Measurements from ENCODE around the gene DENND2C. TPM values are rescaled to one million over a fixed set of nuclear protein-coding genes. Genes with fewer than 3 reads are reported as not detected.

DENND2C gene
- total RNA-seq, 1 experiment from 2014 or later: 3.6 TPM

- WGBS (ENCODE audit: extremely low coverage, insufficient read length, low lambda C conversion rate): no CpG with 5 or more reads among the region's 6 CpGs
- Mint-ChIP-seq H3K27ac (no peak overlapping the region), H3K4me1 (no peaks in the 10 kb centered on the region)
Measured at GRCh38 chr1:114540821-114541220, 129.0 kb downstream of the DENND2C start.

More at GRCh38 chr1:114540821-114541220, 129.0 kb downstream of the DENND2C start:
- Histone ChIP-seq H3K27ac (ENCODE audit: insufficient read length, low read depth, low read length) (no peak overlapping the region), H4K8ac (replicated peaks; ENCODE audit: insufficient read length, low read depth, low read length) (no peak overlapping the region), H2AK5ac (ENCODE audit: insufficient read length, low read length) (no peak overlapping the region), H3K23ac (ENCODE audit: insufficient read length, low read depth, low read length) (no peak overlapping the region), H3K79me1 (ENCODE audit: insufficient read depth, low read depth, low read length, poor library complexity, severe bottlenecking) (no peaks in the 10 kb centered on the region), H3K4ac (ENCODE audit: low read depth, low read length) (no peak overlapping the region), H4K5ac (ENCODE audit: insufficient read length, low read depth, low read length) (no peak overlapping the region), H3K4me2 (ENCODE audit: insufficient read depth, insufficient read length, low read length) (no peak overlapping the region), H2BK15ac (ENCODE audit: low read depth, low read length) (no peak overlapping the region), H3K9ac (ENCODE audit: extremely low read depth, insufficient read length, low read length) (no peak overlapping the region), H3K27me3 (ENCODE audit: insufficient read depth, low read length) (no peaks in the 10 kb centered on the region), H2BK120ac (ENCODE audit: low read depth, low read length, poor library complexity, severe bottlenecking) (no peak overlapping the region), H2AFZ (ENCODE audit: low read length) (no peak overlapping the region), H4K20me1 (ENCODE audit: control insufficient read depth, insufficient read depth, insufficient read length) (no peaks in the 10 kb centered on the region), H3K4me1 (ENCODE audit: insufficient read depth, low read length) (no peaks in the 10 kb centered on the region), H3K23me2 (ENCODE audit: insufficient read length, low read depth, low read length, poor library complexity, severe bottlenecking) (no peaks in the 10 kb centered on the region), H3K9me3 (ENCODE audit: control insufficient read depth, low read depth, low read length) (no peaks in the 10 kb centered on the region), H2BK20ac (ENCODE audit: low read depth, low read length, poor library complexity, severe bottlenecking) (no peak overlapping the region), H2BK5ac (ENCODE audit: insufficient read length, low read length) (no peak overlapping the region), H3K14ac (ENCODE audit: insufficient read depth, low read length) (no peak overlapping the region), H3K79me2 (ENCODE audit: insufficient read depth, low read length) (no peaks in the 10 kb centered on the region), H4K91ac (ENCODE audit: insufficient read length, low read depth, low read length) (no peak overlapping the region), H2BK12ac (ENCODE audit: insufficient read length, low read depth, low read length) (no peak overlapping the region), H3K18ac (ENCODE audit: insufficient read length, low read depth, low read length) (no peak overlapping the region), H3T11ph (ENCODE audit: low read length) (no peak overlapping the region), H3K56ac (ENCODE audit: insufficient read length, low read depth, low read length) (no peak overlapping the region)
- DNase-seq: no peak
- no peaks in the 10 kb centered on the region for H3K9me3 Mint-ChIP-seq
- no peak overlapping the region for H3K4me3 Mint-ChIP-seq
- no peaks in the 10 kb centered on the region; a peak in 1 of 7 replicates for H3K36me3 Mint-ChIP-seq (ENCODE audit: insufficient read depth in 1 of 3, low read depth in 3 of 3)
- peaks cover 5% of the 10 kb centered on the region; the same call in 1 of the 2 replicates for H3K27me3 Mint-ChIP-seq (ENCODE audit: low read depth)
- TF ChIP-seq CTCF (conservative IDR thresholded peaks at IDR 0.05): no peak
